ENCODE data around the gene MAP3K20. TPM values are rescaled to one million over a fixed set of nuclear protein-coding genes. Genes with fewer than 3 reads are reported as not detected.
A peak's percentile ranks its signal among the peaks of the same experiment; 100 is the strongest.

MAP3K20 gene
- total RNA-seq, 1 experiment from 2014 or later: 40.0 TPM

DNA sequence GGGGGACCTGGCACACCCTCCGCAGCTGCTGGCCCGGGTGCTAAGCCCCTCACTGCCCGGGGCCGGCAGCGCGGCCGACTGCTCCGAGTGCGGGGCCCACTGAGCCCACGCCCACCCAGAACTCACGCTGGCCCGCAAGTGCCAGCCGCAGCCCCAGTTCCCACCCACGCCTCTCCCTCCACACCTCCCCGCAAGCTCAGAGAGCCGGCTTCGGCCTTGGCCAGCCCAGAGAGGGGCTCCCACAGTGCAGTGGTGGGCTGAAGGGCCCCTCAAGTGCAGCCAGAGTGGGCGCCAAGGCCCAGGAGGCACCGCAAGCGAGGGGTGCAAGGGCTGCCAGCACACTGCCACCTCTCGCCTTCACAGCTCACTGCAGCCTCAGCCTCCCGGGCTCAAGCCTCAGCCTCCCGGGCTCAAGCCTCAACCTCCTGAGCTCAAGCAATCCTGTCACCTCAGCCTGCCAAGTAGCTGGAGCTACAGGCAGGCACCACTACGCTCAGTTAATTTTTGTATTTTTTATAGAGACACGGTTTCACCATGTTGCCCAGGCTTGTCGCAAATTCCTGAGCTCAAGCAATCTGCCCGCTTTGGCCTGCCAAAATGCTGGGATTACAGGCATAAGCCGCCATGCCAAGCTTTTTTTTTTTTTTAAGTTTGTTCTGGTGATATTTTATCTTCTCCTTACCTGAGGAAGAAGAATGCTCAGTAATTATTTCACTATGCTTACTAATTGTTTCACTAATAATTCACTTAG lies 207.3 kb downstream of the MAP3K20 start:
- no peak overlapping the region for H3K4me3 ChIP-seq (ENCODE audit: low read depth, low read length, poor library complexity, severe bottlenecking)
- POLR2A ChIA-PET (ENCODE audit: low non-redundant PET): no interaction called here
- no peaks in the 10 kb centered on the region for H3K4me1 ChIP-seq (ENCODE audit: insufficient read depth, low read length, poor library complexity, severe bottlenecking)
- BruUV-seq (replicated peaks): no TSS peak
- H3K36me3 ChIP-seq (ENCODE audit: insufficient read depth, low read length, poor library complexity, severe bottlenecking): no peaks in the 10 kb centered on the region
- CTCF ChIA-PET: no interaction called here
- DNase-seq (ENCODE audit: low spot score): no peak
- no peaks in the 10 kb centered on the region for H3K9me3 ChIP-seq (ENCODE audit: low read depth, low read length, poor library complexity, severe bottlenecking)
- intact Hi-C loops (cut with micrococcal nuclease; ENCODE audit: unreplicated experiment): no loop called here
- no peaks in the 10 kb centered on the region for H3K27me3 ChIP-seq (replicated peaks; ENCODE audit: insufficient read depth, low read depth, low read length, poor library complexity)
- H3K27ac ChIP-seq (ENCODE audit: low read depth, low read length, poor library complexity, severe bottlenecking): no peak overlapping the region
- TF ChIP-seq, protein P1, sequence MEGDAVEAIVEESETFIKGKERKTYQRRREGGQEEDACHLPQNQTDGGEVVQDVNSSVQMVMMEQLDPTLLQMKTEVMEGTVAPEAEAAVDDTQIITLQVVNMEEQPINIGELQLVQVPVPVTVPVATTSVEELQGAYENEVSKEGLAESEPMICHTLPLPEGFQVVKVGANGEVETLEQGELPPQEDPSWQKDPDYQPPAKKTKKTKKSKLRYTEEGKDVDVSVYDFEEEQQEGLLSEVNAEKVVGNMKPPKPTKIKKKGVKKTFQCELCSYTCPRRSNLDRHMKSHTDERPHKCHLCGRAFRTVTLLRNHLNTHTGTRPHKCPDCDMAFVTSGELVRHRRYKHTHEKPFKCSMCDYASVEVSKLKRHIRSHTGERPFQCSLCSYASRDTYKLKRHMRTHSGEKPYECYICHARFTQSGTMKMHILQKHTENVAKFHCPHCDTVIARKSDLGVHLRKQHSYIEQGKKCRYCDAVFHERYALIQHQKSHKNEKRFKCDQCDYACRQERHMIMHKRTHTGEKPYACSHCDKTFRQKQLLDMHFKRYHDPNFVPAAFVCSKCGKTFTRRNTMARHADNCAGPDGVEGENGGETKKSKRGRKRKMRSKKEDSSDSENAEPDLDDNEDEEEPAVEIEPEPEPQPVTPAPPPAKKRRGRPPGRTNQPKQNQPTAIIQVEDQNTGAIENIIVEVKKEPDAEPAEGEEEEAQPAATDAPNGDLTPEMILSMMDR (conservative IDR thresholded peaks at IDR 0.05; ENCODE audit: low read depth, low read length): no peak
- TF ChIP-seq EZH2 (IDR thresholded peaks at IDR 0.05; ENCODE audit: borderline replicate concordance, low read depth, low read length, poor library complexity, severe bottlenecking): no peak

DNA sequence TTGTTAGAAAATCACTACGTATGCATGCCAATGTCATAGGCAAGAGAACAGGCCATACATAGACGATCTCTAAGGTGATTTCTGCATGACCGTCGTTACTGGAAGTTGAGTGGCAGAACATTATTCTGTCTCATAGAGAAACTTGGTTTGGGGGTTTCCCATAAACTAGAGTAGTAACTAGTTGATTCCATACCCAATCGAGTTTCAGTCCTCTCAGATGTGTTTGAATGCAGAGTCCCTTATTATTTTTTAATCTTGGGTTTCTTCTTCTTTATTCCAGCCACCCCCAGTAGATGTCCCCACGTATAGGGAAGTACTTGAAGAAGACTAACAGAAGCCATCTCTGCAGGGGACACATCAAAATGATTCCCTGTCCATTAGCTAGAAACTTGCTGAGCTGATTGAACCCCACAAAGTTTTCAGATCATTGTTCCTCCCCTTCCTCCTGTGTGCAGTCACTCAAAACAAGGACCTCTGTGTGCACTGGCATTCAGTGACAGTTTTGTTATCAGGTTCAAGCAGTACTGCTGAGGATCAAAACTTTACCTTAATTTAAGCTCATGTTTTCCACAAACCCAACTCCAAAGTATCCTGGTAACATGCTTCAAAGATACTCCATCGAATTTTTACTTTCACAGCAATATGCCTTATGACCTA lies 210.6 kb downstream of the MAP3K20 start:
- Histone ChIP-seq H3K27ac (ENCODE audit: low read depth, low read length, poor library complexity, severe bottlenecking) (no peak overlapping the region), H3K36me3 (ENCODE audit: insufficient read depth, low read length, poor library complexity, severe bottlenecking) (no peaks in the 10 kb centered on the region), H3K9me3 (ENCODE audit: low read depth, low read length, poor library complexity, severe bottlenecking) (no peaks in the 10 kb centered on the region), H3K4me3 (ENCODE audit: low read depth, low read length, poor library complexity, severe bottlenecking) (no peak overlapping the region), H3K4me1 (ENCODE audit: insufficient read depth, low read length, poor library complexity, severe bottlenecking) (no peaks in the 10 kb centered on the region), H3K27me3 (replicated peaks; ENCODE audit: insufficient read depth, low read depth, low read length, poor library complexity) (no peaks in the 10 kb centered on the region)
- POLR2A ChIA-PET (ENCODE audit: low non-redundant PET): no interaction called here
- CTCF ChIA-PET: interaction anchor here (0.6 to 0.7 kb wide), 2 partner anchors 117 to 432 kb away, joined by 3 to 4 read pairs; no protein-coding TSS in a partner anchor
- BruUV-seq (replicated peaks): no TSS peak
- intact Hi-C loops (cut with micrococcal nuclease; ENCODE audit: unreplicated experiment): no loop called here
- TF ChIP-seq, protein P1 (conservative IDR thresholded peaks at IDR 0.05; ENCODE audit: low read depth, low read length): peak; percentile 27; the same call in 1 of the 2 replicates
- no peak for TF ChIP-seq EZH2 (IDR thresholded peaks at IDR 0.05; ENCODE audit: borderline replicate concordance, low read depth, low read length, poor library complexity, severe bottlenecking)
- DNase-seq (ENCODE audit: low spot score): peak; percentile 14

DNA sequence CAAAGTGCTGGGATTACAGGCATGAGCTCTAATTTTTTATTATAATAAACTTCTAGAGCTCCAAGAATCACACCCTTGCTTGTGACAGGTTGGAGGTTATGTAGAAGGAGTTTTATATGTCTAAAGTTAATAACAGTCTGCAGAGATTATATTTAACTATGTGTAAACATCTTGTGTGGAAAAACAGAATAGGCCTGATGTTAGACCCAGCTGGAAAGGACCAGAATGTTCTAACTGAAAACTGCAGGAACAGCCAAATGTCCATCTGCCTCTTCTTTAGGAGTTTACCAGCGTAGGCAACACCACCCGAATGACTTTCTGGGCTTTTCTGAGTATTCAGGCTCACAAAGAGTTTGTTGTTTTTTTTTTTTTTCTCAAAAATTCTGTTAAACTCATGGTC lies 211.9 kb downstream of the MAP3K20 start:
- intact Hi-C loops (cut with micrococcal nuclease; ENCODE audit: unreplicated experiment): no loop called here
- H3K27ac ChIP-seq (ENCODE audit: low read depth, low read length, poor library complexity, severe bottlenecking): no peak overlapping the region
- TF ChIP-seq EZH2 (IDR thresholded peaks at IDR 0.05; ENCODE audit: borderline replicate concordance, low read depth, low read length, poor library complexity, severe bottlenecking): no peak
- TF ChIP-seq, protein P1 (conservative IDR thresholded peaks at IDR 0.05; ENCODE audit: low read depth, low read length): no peak
- no TSS peak for BruUV-seq (replicated peaks)
- H3K4me1 ChIP-seq (ENCODE audit: insufficient read depth, low read length, poor library complexity, severe bottlenecking): no peaks in the 10 kb centered on the region
- H3K36me3 ChIP-seq (ENCODE audit: insufficient read depth, low read length, poor library complexity, severe bottlenecking): no peaks in the 10 kb centered on the region
- ChIA-PET CTCF (no interaction called here), POLR2A (ENCODE audit: low non-redundant PET) (no interaction called here)
- H3K4me3 ChIP-seq (ENCODE audit: low read depth, low read length, poor library complexity, severe bottlenecking): no peak overlapping the region
- no peak for DNase-seq (ENCODE audit: low spot score)
- H3K9me3 ChIP-seq (ENCODE audit: low read depth, low read length, poor library complexity, severe bottlenecking): no peaks in the 10 kb centered on the region
- no peaks in the 10 kb centered on the region for H3K27me3 ChIP-seq (replicated peaks; ENCODE audit: insufficient read depth, low read depth, low read length, poor library complexity)

Data from A673 (cell line).